HG03558 (cell line): ENCODE measurements around the gene IMMP1L.

Experiments
- ATAC-seq: cut with Tn5 transposase; IDR thresholded peaks from one replicate; pipeline ENCODE4 v1.9.1; 2021; ENCODE audit warnings: moderate number of reproducible peaks; ENCODE audit not compliant: unreplicated experiment; ENCODE audit errors: extremely low read depth

The IMMP1L gene

GRCh38 chr11:31408201-31408600 is 101.2 kb downstream of the IMMP1L start:
- no peak for ATAC-seq

GRCh38 chr11:31404614-31405013 is 104.8 kb downstream of the IMMP1L start:
- ATAC-seq: no peak

GRCh38 chr11:31397239-31397834 is 112.1 kb downstream of the IMMP1L start:
- ATAC-seq: no peak

- ATAC-seq: no peak
These were observed 122.0 kb downstream of the IMMP1L start for GRCh38 chr11:31387379-31387778.

GRCh38 chr11:31383116-31383515 is 126.3 kb downstream of the IMMP1L start:
- ATAC-seq: no peak
